AG20443 (cell line): ENCODE data around the gene SKIDA1.

Experiments
- DNase-seq: peaks from one replicate; pipeline ENCODE4 v3.0.0; 2012; ENCODE audit warnings: low spot score, mixed read lengths

SKIDA1 gene

GRCh38 chr10:21481407-21481806 is 44.1 kb downstream of the SKIDA1 start:
- DNase-seq = no peak

GRCh38 chr10:21479570-21480315 is 45.7 kb downstream of the SKIDA1 start:
- DNase-seq = no peak

- no peak for DNase-seq
Measured at GRCh38 chr10:21475393-21475792, 50.1 kb downstream of the SKIDA1 start.

- no peak for DNase-seq
Measured at GRCh38 chr10:21473541-21473940, 51.9 kb downstream of the SKIDA1 start.

- DNase-seq = no peak
Measured at GRCh38 chr10:21473135-21473534, 52.3 kb downstream of the SKIDA1 start.

- no peak for DNase-seq
Measured at GRCh38 chr10:21468086-21468485, 57.4 kb downstream of the SKIDA1 start.

GRCh38 chr10:21467633-21468032 is 57.8 kb downstream of the SKIDA1 start:
- DNase-seq = no peak

- no peak for DNase-seq
Measured at GRCh38 chr10:21464134-21464533, 61.3 kb downstream of the SKIDA1 start.
